ENCODE measurements around the gene TSPOAP1.
A peak's percentile ranks its signal among the peaks of the same experiment; 100 is the strongest.

Gene TSPOAP1, protein sequence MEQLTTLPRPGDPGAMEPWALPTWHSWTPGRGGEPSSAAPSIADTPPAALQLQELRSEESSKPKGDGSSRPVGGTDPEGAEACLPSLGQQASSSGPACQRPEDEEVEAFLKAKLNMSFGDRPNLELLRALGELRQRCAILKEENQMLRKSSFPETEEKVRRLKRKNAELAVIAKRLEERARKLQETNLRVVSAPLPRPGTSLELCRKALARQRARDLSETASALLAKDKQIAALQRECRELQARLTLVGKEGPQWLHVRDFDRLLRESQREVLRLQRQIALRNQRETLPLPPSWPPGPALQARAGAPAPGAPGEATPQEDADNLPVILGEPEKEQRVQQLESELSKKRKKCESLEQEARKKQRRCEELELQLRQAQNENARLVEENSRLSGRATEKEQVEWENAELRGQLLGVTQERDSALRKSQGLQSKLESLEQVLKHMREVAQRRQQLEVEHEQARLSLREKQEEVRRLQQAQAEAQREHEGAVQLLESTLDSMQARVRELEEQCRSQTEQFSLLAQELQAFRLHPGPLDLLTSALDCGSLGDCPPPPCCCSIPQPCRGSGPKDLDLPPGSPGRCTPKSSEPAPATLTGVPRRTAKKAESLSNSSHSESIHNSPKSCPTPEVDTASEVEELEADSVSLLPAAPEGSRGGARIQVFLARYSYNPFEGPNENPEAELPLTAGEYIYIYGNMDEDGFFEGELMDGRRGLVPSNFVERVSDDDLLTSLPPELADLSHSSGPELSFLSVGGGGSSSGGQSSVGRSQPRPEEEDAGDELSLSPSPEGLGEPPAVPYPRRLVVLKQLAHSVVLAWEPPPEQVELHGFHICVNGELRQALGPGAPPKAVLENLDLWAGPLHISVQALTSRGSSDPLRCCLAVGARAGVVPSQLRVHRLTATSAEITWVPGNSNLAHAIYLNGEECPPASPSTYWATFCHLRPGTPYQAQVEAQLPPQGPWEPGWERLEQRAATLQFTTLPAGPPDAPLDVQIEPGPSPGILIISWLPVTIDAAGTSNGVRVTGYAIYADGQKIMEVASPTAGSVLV (N-terminal part only)

DNA sequence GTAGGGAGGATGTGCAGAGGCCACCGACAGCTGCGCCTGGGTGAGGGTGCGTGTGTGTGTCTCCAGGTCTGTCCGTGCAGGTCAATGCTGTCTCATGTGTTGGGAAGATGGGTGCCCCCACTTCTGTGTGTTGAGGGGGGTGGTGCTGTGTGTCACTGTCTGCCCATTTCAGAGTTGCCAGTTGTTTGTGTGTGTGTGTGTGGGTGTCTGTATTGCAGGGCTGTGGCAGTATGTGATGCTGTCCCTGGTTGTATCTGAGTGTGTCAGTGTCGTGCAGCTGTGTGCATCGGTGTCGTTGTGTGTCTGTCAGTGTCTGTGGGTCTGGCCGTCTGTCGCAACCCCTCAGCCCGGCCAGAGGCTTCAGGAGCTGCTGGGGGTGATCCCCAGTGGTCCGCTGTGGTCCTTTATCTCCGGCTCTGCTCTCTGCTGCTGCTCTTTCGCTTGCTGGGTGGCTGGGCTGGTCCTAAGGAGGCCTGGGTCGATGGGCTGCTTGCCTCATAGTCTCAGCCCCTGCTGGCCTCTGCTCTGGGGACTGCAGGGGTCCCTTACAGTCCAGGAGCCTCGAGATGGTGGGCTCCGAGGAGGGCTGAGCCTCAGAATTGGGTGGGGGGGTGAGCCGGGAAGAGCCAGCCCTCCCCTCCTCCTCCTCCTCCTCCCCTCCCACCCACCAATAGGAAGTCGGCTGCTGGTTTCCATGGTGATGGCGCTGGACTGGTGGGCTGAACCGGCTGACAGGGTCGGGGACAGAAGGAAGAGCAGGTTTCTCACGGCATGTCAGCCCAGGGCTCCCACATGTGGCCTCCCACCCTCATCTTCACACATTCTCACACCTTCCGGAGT, at the start of gene TSPOAP1:
TSPOAP1 (minus strand) TSS at position 601 of the 840 bp plus-strand sequence. CDS start 875 bp downstream, outside the sequence.
- no peak for DNase-seq

DNA sequence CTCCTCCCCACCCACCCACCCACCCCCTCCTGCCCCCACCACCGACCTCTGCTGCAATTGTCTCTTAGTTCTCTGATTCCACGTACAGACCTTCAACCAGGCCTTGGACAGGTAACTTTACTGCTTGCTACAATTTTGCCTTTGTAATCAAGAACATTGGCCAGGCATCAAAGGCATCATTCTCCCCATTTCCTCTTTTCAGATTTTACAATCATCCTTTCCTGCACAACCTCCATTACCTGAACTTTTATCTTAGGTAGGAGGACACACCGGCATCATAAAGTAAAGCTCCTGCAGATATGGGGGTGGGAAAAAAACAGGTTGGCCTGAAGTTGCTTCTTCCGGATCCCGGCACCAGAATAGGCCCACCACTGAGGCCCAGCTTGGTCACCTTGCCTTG, 49.1 kb upstream of the TSPOAP1 start:
- DNase-seq = no peak

DNA sequence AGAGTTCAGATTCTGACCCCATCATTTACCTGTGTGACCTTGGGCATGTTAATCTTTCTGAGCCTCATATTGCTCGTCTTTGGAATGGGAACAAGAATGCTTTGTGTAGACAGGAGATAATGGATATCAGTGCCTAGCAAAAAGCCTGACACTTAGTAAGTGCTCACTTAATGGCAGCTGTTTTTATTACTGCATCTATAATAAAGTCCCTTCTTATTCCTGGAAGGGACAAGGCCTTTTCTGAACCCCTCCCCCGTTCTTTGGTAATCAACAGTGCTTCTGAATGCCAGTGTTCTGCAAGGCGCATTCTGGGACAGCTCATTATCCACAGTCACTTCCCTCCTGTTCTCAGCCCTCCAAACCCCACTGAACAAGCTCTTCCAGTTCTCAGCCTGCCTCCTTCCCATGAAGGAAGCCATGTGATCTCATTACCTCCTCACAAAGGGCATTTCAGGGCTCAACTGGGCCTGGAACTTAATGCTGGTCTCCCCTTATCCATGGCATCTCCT, 48.6 kb upstream of the TSPOAP1 start:
- peak; percentile 3 for DNase-seq

GRCh38 chr17:58376472-58377000, 47.9 kb upstream of the TSPOAP1 start:
- no peak for DNase-seq

DNA sequence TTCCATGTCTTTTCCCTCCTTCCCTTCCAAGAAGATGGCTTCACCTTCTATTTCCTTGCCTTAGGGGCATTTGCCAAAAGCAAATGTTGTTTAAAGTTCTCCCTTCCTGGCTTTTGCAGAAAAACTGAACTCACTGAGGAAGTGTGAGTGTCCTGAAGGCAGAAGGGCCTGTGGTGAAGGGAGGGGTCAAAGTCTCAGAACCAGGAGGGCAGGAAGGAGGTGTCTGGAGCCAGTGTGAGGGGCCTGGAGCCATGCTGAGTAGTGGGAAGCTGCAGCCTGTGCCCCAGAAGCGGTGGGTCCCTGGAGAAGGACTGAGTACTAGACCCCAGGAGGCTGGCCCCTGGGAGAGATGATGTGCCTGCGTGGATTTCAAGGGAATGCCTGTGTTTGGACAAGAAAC, 47.2 kb upstream of the TSPOAP1 start:
- DNase-seq = no peak

DNA sequence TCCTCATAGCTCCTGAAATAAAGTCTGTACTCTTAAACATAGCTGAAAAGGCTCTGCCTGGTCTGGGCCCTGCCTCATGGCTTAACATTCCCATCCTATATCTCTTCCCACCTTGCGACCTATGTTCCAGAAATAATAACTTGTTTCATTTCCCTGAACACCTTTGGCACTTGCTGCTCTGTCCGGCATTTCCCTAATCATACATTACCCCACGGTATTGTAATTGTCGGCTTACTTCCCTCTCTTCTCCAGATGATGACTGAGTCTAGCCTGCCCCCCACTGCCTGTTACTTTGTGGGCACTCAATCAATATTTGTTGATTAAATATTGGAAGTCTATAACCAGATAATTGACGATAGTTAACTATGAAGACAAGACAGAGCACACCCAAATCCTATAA, 46.7 kb upstream of the TSPOAP1 start:
- no peak for DNase-seq

- no peak for DNase-seq
These were observed 45.3 kb upstream of the TSPOAP1 start for GRCh38 chr17:58373923-58374322.

DNA sequence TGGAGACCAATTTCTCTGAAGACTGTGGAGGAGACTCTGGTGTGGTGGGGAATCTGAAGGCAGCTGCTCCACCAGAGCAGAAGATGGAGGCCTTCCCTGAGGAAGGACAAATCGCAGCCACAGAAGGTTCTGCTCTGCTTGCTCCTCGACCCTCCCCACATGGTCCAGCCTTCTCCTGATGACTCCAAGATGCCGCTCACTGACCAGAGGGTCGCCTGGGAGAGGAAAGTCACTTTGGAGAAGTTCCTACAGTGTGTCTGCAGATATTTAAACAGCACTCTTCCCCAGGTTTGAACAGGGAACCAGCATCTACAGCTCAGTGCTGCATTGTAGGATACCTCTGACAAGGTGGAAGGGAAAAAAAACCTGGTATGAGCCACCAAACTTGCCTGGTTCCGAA, 44.4 kb upstream of the TSPOAP1 start:
- no peak for DNase-seq

DNA sequence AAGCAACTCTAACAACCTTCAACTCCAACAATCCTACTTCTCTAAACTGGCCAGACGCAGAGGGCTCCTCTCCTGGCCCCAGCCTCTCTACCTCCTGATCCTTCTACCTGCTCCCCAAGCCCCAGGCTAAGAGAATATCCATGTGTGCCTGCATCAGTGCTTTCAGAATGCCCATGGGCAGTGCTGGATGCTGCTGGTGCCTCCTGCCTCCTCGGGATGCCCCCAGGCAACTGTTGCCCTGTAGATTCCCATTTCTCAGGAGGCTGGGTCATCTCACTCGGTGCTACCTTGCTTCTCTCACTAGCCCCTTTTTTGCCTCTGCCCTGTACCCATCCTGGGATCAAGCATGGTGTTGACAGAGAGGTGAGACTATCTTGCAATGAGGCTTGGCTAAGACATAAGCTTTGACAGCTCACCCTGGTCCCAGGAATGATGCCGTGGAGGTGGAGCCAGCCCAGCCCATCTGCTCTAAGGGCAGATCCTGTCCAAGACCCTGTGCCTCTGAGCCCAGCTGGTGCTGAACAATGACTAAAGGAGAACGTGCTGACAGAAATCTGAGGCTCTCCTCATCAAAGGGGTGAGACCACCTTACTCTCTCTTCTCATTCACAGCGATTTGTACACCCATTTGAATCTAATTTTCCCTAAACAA, 42.8 kb upstream of the TSPOAP1 start:
- no peak for DNase-seq

- DNase-seq = no peak
These were observed 42.1 kb upstream of the TSPOAP1 start for GRCh38 chr17:58370716-58371115.

- DNase-seq = no peak
These were observed 41.7 kb upstream of the TSPOAP1 start for GRCh38 chr17:58370309-58370708.

DNA sequence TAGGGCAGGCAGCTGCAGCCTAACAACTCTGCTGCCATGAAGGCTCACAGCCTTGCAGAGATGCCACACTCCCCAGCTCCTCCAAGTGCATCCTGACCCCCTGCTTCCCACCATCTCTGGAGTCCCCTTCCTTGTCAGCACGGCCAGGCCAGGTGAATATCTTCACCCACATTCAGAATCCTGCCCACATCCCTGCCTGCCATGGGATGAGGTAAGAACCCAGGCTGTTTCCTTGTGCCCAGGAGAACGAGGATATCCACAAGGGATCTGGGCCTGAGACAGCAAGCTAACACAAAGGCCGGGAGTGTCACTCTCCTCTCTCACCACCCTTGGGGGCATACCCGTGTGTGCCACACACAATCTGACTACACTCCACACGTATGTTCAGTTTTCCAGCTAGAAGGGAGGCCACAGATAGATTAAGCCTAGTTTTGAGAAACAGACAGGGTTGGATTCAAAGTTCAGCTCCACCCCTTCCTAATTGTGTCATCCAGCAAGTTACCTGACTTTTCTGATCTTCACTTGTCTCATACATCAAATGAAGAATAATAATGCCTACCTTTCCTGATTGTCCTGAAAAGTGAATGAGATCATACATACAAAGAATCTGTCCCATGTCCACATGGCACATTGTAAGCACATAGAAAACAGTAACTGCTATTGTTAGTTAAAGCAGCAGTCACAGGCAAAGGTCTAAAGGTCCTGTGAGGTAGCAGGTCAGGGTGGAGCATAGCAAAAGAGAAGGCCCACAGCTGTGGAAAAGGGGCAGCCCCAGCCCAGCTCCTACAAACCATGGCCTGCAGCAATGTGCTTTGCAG, 40.8 kb upstream of the TSPOAP1 start:
- no peak for DNase-seq

DNA sequence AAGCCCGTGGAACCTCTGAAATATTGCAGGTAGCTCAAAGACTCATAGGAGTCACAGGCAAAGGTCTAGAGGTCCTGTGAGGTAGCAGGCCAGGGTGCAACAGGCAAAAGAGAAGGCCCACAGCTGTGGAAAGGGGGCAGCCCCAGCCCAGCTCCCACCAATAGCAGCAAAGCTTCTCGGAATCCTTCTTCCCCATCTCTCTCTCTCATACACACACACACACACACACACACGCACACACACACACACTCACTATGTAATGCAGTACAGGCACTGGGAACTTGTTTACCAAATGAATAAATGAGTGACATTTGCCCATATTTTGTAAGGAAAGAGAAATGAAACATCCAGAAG, 40.2 kb upstream of the TSPOAP1 start:
- DNase-seq = no peak

GRCh38 chr17:58367461-58367860, 38.9 kb upstream of the TSPOAP1 start:
- no peak for DNase-seq

- no peak for DNase-seq
These were observed 37.5 kb upstream of the TSPOAP1 start for GRCh38 chr17:58365980-58366595.

GRCh38 chr17:58365185-58365979, 36.8 kb upstream of the TSPOAP1 start:
- no peak for DNase-seq

GRCh38 chr17:58364270-58364942, 35.8 kb upstream of the TSPOAP1 start:
- DNase-seq = no peak

- DNase-seq = no peak
These were observed 35.0 kb upstream of the TSPOAP1 start for GRCh38 chr17:58363457-58364185.
